Measurements from ENCODE around the gene FGF22. TPM values are rescaled to one million over a fixed set of nuclear protein-coding genes. Genes with fewer than 3 reads are reported as not detected.

FGF22 gene
- total and polyA plus RNA-seq, 10 of the 15 experiments (the other 5 are each of a cell fraction or from before 2014, with no cell fraction given): 0.05 TPM; not detected in 9

DNA sequence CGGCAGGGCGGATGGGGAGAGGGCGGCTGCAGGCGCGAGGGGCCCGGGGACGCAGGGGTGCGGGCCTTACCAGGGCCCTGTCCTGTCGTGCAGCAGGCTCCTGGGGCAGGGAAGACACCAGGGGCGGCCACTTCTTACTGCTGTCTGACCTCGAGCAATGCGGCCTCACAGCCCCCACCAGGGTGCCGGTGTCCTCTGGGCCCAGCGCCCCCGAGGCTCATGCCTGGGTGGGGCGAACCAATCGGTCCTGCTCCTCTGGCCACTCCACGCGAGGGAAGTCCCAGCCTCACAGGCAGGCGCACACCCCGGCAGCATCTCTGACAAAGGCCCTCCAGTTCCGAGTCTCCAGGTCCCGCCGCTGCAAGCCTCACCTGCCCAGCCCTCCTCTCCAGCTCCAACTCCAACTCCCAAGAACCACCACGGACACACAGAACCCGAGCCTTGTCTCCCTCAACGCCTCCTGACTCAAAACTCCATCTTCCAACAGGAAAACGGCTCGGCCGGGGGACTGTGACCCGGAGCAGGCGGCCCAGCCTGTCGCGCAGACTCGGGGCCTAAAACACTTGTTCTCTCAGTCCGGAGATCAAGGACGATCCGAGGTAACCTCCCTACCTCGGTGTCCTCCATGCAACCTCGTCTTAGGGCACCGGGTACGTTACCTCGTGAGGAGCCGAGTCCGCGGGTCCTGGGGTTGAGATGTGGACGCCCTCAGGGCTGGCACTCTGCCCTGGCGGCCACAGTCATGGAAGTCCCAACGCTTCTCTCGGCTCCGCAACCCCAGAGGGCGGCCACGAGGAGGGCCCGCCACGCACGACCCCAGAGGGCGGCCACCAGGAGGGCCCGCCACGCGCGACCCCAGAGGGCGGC is 6.5 kb downstream of the FGF22 start:
- POLR2A ChIA-PET: no interaction called here
- H3K9me3 ChIP-seq (replicated peaks; ENCODE audit: control insufficient read depth, insufficient read depth, low read length): no peaks in the 10 kb centered on the region
- no peak for FAIRE-seq
- DNase-seq (ENCODE audit: low read depth, low spot score): no peak
- H2AFZ ChIP-seq (ENCODE audit: control insufficient read depth, low read depth, low read length): no peak overlapping the region
- RAD21 ChIA-PET (ENCODE audit: unreplicated experiment): no interaction called here
- 95% methylated on average over 58 of the region's 62 CpGs for WGBS (ENCODE audit: insufficient coverage, insufficient replicate concordance, low lambda C conversion rate, missing lambda C conversion rate)
- peaks cover 3 to 32% of the 10 kb centered on the region in 2 experiments; a peak in 3 of 4 replicates for H3K36me3 ChIP-seq (ENCODE audit: control insufficient read depth in 2 of 2, insufficient read depth in 2 of 2, low read length in 1 of 2)
- H3K4me1 ChIP-seq (ENCODE audit: control insufficient read depth, insufficient read depth, low read length): no peaks in the 10 kb centered on the region
- H3K4me3 ChIP-seq: no peak overlapping the region
- TF ChIP-seq POLR2A (IDR thresholded peaks at IDR 0.05; ENCODE audit: low read depth, low read length) (peak; percentile 45), FOXK2 (IDR thresholded peaks at IDR 0.05) (no peak), ZZZ3 (IDR thresholded peaks at IDR 0.05; ENCODE audit: control insufficient read depth, insufficient read length, low read depth) (no peak), WRNIP1 (IDR thresholded peaks at IDR 0.05; ENCODE audit: borderline replicate concordance, low read depth, low read length) (no peak), SREBF1 (IDR thresholded peaks at IDR 0.05; ENCODE audit: low read length) (no peak), BRCA1 (IDR thresholded peaks at IDR 0.05; ENCODE audit: low read depth, low read length) (no peak)
- TF ChIP-seq, protein P1, sequence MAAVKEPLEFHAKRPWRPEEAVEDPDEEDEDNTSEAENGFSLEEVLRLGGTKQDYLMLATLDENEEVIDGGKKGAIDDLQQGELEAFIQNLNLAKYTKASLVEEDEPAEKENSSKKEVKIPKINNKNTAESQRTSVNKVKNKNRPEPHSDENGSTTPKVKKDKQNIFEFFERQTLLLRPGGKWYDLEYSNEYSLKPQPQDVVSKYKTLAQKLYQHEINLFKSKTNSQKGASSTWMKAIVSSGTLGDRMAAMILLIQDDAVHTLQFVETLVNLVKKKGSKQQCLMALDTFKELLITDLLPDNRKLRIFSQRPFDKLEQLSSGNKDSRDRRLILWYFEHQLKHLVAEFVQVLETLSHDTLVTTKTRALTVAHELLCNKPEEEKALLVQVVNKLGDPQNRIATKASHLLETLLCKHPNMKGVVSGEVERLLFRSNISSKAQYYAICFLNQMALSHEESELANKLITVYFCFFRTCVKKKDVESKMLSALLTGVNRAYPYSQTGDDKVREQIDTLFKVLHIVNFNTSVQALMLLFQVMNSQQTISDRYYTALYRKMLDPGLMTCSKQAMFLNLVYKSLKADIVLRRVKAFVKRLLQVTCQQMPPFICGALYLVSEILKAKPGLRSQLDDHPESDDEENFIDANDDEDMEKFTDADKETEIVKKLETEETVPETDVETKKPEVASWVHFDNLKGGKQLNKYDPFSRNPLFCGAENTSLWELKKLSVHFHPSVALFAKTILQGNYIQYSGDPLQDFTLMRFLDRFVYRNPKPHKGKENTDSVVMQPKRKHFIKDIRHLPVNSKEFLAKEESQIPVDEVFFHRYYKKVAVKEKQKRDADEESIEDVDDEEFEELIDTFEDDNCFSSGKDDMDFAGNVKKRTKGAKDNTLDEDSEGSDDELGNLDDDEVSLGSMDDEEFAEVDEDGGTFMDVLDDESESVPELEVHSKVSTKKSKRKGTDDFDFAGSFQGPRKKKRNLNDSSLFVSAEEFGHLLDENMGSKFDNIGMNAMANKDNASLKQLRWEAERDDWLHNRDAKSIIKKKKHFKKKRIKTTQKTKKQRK (IDR thresholded peaks at IDR 0.05; ENCODE audit: low read depth, low read length): no peak
- in situ Hi-C loops (cut with MboI) (no loop called here), intact Hi-C loops (cut with micrococcal nuclease; ENCODE audit: unreplicated experiment) (no loop called here)
- no peak; the same call in 2 of the 3 replicates for ATAC-seq
- BruUV-seq (replicated peaks): no TSS peak
- SMC1A ChIA-PET (ENCODE audit: uncharacterized antibody, unreplicated experiment): no interaction called here
- CTCF ChIA-PET: no interaction called here
- no peaks in the 10 kb centered on the region for H3K27me3 ChIP-seq (replicated peaks in 1 of 2; ENCODE audit: control insufficient read depth in 2 of 2, insufficient read depth in 2 of 2, low read length in 1 of 2)
- H3K9ac ChIP-seq (ENCODE audit: control insufficient read depth, insufficient read depth, low read length): no peak overlapping the region
- no peak overlapping the region for H3K4me2 ChIP-seq (ENCODE audit: control insufficient read depth, insufficient read depth)
- H4K20me1 ChIP-seq (ENCODE audit: control insufficient read depth, insufficient read depth): no peaks in the 10 kb centered on the region
- no peaks in the 10 kb centered on the region for H3K79me2 ChIP-seq (ENCODE audit: control insufficient read depth, insufficient read depth, low read length)
- H3K27ac ChIP-seq (ENCODE audit: control insufficient read depth, insufficient read depth): no peak overlapping the region

Data from GM12878 (cell line).